ENCODE data around the gene JPH2.

The JPH2 gene

DNA sequence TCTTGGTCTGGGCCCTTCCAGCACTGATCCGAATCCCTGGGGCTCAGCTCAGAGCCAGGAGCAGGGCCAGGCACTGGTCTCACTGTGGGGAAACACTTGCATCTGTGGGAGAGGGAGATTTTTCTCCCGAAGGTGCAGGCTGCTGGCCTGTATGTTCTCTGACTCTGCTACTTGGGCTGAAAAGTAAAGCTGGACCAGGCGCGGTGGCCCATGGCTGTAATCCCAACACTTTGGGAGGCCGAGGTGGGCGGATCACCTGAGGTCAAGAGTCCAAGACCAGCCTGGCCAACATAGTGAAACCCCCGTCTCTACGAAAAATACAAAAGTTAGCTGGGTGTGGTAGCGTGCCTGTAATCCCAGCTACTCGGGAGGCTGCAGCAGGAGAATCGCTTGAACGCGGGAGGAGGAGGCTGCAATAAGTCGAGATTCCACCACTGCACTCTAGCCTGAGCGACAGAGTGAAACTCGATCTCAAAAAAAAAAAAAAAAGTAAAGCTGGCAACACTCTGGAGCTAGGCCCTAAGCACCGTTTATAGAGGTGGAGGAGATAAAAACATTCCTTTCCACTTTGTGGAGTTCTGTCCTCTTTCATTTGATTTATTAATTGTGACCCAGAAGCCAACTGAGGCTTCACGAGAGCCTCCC, 41.7 kb downstream of the JPH2 start:
- no peak for FAIRE-seq
- DNase-seq (ENCODE audit: insufficient read length): no peak
- TF ChIP-seq TAF1 (IDR thresholded peaks at IDR 0.05; ENCODE audit: borderline replicate concordance, low read depth, low read length): no peak
- no peak for TF ChIP-seq POLR2A (IDR thresholded peaks at IDR 0.05; ENCODE audit: low read depth, low read length)
- no peak for TF ChIP-seq POLR2AphosphoS5 (IDR thresholded peaks at IDR 0.05; ENCODE audit: low read depth, low read length)

DNA sequence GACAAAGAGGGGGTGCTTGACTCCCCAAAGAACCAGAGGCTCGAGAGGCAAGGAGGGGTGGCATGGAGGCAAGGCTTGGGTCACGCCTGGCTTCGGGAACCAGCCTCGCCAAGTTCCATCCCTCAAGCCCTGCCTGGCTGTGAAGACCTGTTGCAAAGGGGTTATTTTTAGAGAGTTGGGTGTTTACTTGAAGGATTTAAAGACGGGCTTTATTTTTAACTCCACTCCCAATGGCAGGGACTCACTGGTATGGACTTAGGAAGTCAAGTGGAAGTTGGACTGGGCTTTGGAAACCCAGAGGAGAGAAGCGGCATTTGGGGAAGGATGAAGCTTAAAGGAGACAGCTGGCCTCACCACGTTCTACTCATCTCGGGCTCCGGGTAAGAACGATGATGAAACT, 43.1 kb downstream of the JPH2 start:
- no peak for FAIRE-seq
- no peak for TF ChIP-seq POLR2AphosphoS5 (IDR thresholded peaks at IDR 0.05; ENCODE audit: low read depth, low read length)
- TF ChIP-seq TAF1 (IDR thresholded peaks at IDR 0.05; ENCODE audit: borderline replicate concordance, low read depth, low read length): no peak
- no peak for TF ChIP-seq POLR2A (IDR thresholded peaks at IDR 0.05; ENCODE audit: low read depth, low read length)
- no peak for DNase-seq (ENCODE audit: insufficient read length)

DNA sequence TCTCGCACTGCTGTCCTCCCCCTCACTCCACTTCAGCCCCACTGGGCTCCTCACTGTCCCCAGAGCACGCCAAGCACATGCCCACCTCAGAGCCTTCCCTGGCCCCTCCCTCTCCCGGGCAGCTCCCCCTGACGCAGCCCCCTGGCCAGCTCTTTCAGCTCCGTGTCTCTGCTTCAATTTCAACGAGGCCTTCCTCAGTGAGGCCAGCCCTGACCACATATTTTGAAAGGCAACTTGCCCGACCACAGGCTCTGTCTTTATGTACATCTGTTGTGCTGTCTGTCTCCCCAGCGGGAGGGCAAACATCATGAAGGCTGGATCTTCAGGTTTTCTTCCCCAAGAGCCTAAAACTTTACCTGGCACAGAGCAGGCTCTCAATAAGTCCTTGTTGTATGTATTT, 44.6 kb downstream of the JPH2 start:
- FAIRE-seq: no peak
- TF ChIP-seq TAF1 (IDR thresholded peaks at IDR 0.05; ENCODE audit: borderline replicate concordance, low read depth, low read length) (no peak), POLR2A (IDR thresholded peaks at IDR 0.05; ENCODE audit: low read depth, low read length) (no peak), POLR2AphosphoS5 (IDR thresholded peaks at IDR 0.05; ENCODE audit: low read depth, low read length) (no peak)

DNA sequence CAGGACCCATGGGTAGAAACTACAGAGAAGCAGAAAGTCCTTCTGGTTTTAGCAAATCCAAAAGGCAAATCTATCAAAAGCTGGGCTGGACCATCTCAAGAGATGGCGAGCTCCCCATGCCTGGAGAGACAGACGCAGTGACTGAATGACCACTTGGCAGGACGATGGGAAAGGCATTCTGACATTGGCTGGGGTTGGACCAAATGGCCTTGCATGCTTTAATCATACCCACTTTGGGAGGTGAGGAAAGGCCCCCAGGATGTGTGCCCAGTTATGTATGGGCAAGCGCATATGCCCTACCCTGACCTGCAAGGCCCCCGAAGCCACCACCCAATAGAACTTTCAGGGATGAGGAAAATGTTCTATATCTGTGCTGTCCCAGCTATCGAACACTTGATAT, 45.1 kb downstream of the JPH2 start:
- DNase-seq (ENCODE audit: insufficient read length) (no peak), FAIRE-seq (no peak)
- TF ChIP-seq POLR2A (IDR thresholded peaks at IDR 0.05; ENCODE audit: low read depth, low read length): no peak
- TF ChIP-seq POLR2AphosphoS5 (IDR thresholded peaks at IDR 0.05; ENCODE audit: low read depth, low read length): no peak
- TF ChIP-seq TAF1 (IDR thresholded peaks at IDR 0.05; ENCODE audit: borderline replicate concordance, low read depth, low read length): no peak

More for the DNA sequence above, 44.6 kb downstream of the JPH2 start:
- no peak for DNase-seq (ENCODE audit: insufficient read length)

DNA sequence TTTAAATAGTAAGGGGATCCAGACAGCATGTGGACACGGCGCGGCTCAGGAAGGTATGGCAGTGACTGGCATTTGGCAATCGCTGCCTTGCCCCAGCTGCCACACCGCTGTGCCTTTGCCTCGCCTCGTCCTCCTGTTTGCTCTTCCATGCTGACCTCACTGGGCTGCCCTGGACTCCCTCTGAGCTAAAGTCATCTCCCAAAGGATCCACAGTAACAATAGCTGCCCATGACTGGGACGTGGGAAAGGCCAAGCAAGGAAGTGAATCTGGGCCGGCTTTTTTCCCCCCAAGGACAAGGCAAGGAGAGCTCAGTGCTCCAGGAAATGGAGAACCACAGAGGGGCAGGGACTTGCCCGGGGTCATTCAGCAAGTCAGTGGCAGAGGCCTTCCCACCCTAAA, 48.1 kb downstream of the JPH2 start:
- FAIRE-seq: no peak
- no peak for DNase-seq (ENCODE audit: insufficient read length)
- TF ChIP-seq POLR2A (IDR thresholded peaks at IDR 0.05; ENCODE audit: low read depth, low read length): no peak
- no peak for TF ChIP-seq POLR2AphosphoS5 (IDR thresholded peaks at IDR 0.05; ENCODE audit: low read depth, low read length)
- TF ChIP-seq TAF1 (IDR thresholded peaks at IDR 0.05; ENCODE audit: borderline replicate concordance, low read depth, low read length): no peak

DNA sequence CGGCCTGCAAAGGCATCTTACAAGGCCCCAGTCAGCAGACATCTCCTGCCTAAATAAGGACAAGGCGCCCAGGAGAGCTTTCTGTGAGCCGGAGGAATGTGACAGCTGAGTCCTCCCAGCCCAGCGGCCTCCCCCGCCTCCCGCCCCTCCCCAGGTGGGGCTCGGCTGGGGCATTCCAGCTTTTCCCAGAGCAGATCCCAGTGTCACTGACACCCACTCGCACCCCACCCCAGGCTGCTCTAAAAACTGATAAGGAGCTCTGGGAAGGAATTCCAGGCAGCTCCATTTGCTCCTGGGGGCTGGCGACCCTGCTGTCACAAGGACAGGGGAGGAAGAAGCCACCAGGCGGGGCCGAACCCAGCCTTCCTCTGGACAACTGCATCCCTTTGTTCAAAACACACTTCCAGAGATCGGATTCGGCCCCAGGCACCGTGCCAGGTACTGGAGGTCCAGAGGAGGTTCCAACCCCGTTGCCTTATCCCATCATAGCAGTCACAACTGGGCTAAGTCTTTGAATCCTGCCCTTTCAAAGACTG, 49.7 kb downstream of the JPH2 start:
- DNase-seq (ENCODE audit: insufficient read length) (no peak), FAIRE-seq (no peak)
- no peak for TF ChIP-seq POLR2AphosphoS5 (IDR thresholded peaks at IDR 0.05; ENCODE audit: low read depth, low read length)
- no peak for TF ChIP-seq POLR2A (IDR thresholded peaks at IDR 0.05; ENCODE audit: low read depth, low read length)
- no peak for TF ChIP-seq TAF1 (IDR thresholded peaks at IDR 0.05; ENCODE audit: borderline replicate concordance, low read depth, low read length)

DNA sequence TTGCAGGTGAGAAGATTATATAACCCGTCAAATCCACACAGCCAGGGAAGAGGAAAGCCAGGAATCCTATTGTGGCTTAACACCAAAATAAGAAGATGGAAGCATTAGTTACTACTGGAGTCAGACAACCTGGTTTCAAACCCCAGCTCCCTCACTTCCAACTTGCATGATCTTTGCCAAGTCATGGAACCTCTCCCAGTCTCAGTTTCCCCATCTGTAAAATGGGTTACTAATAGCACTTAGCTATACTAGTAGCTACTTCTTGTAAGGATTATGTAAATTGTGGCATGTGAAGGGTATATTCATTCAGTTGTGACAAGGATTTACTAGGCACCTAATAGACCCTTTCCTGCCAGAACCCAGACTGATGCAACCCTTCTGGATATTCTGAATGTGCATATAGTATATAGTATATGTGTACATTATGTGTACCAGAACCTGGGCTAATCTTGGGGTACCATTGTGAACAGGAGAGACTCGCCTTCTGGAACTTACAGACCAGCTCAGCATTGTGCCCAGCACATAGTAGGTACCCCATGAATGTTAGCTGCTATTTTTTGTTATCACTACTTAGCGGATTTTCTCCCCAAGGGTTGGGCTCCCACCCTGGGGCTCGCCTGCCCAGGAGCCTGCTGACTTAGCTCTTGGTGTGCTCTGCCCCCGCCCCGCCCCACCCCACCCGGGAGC, 50.3 kb downstream of the JPH2 start:
- no peak for FAIRE-seq
- no peak for DNase-seq (ENCODE audit: insufficient read length)

DNA sequence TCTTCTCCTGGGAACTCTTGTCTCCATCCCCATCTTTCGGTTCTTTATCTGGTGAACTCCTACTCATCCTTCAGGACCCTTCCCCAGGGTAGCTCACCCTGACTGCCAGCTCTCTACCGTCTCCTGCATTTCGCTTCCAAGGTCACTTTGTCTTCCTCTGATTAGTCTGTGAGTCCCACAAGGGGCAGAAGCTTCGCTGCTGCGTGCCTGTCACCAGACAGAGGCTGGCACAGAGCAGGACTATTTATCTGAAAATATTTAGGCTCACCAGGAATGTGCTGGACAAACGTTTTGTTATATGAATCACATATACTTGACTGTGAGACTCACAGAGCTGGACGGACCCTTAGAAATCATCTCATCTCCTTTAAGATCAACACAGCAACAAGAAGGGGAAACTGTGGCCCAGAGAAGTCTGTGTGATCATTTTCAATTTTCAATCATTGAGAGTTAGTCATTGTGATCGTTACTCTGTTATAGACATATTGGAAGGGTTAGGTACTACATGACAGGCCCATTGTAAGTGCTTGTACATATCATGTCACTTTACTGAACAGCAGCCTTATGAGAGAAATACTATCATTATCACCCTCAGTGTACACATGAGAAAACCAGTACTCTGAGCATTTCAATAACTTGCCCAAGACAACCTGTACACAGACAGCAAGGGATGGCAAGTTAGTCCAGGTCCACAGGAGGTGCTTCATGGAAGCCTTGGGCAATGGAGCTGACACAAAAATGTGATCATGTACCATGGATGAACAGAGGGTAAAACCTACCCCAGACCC, 51.4 kb downstream of the JPH2 start:
- TF ChIP-seq POLR2A (IDR thresholded peaks at IDR 0.05; ENCODE audit: low read depth, low read length): no peak
- DNase-seq (ENCODE audit: insufficient read length) (no peak), FAIRE-seq (no peak)

More for the DNA sequence above, 50.3 kb downstream of the JPH2 start:
- TF ChIP-seq POLR2A (IDR thresholded peaks at IDR 0.05; ENCODE audit: low read depth, low read length): no peak
- no peak for TF ChIP-seq TAF1 (IDR thresholded peaks at IDR 0.05; ENCODE audit: borderline replicate concordance, low read depth, low read length)
- TF ChIP-seq POLR2AphosphoS5 (IDR thresholded peaks at IDR 0.05; ENCODE audit: low read depth, low read length): no peak

DNA sequence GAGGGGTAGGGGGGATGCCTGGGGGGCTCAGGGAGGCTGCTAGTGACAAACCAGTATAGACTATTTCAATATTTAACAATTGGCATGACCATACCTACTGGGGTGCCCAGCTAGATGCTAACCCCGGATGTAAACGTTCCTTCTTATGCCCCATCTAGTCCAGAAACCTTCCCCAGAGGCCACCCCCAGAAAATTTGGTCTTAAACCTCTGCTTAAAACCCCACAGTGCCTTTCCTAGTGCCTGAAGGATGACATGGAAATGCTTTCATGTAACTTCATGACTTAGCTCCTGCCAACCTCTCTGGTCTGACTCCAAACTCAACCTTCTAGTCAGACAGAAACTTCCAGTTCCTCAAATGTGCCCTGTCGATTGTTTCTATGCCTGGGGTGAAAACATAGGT, 52.0 kb downstream of the JPH2 start:
- DNase-seq (ENCODE audit: insufficient read length) (no peak), FAIRE-seq (peak; percentile 44)
- TF ChIP-seq POLR2AphosphoS5 (IDR thresholded peaks at IDR 0.05; ENCODE audit: low read depth, low read length): no peak
- TF ChIP-seq POLR2A (IDR thresholded peaks at IDR 0.05; ENCODE audit: low read depth, low read length): no peak
- TF ChIP-seq TAF1 (IDR thresholded peaks at IDR 0.05; ENCODE audit: borderline replicate concordance, low read depth, low read length): no peak

DNA sequence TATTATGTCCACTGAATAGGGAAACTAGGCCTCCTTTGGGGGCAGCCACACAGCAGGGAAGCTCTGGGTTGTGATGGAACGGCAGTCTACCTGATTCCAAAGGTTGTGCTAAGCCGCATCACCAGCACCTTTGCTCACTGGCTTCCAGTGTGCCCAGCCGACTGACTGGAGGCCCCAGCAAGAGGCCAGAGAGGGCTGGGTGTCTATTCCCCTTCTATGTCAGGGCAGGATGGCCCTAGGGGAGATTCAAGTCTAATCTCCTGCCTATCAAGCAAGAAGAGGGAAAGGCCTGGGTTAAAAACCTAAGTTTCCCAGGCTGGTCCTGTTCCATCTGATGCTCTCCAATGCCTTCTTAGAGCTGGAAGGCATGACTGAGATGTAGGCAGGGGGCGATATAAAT, 53.6 kb downstream of the JPH2 start:
- DNase-seq (ENCODE audit: insufficient read length): no peak
- FAIRE-seq: no peak
- TF ChIP-seq POLR2AphosphoS5 (IDR thresholded peaks at IDR 0.05; ENCODE audit: low read depth, low read length) (no peak), POLR2A (IDR thresholded peaks at IDR 0.05; ENCODE audit: low read depth, low read length) (no peak)

DNA sequence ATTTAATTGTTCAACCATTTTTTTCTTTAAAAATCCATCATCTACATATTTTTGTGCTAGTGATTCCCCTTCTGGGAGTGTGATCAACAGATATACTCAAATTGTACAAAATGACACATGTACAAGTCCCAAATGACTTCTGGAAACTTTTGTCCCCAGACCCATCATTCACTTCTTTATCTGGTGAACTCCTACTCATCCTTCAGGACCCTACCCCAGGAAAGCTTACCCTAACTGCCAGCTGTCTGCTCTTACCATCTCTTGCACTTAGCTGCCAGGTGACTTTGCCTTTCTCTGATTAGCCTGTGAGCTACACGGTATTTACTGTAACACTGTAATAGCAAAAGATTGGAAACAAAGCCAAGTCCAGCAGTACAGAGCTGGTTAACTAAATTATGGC, 55.3 kb downstream of the JPH2 start:
- FAIRE-seq (no peak), DNase-seq (ENCODE audit: insufficient read length) (no peak)
- TF ChIP-seq POLR2A (IDR thresholded peaks at IDR 0.05; ENCODE audit: low read depth, low read length) (no peak), TAF1 (IDR thresholded peaks at IDR 0.05; ENCODE audit: borderline replicate concordance, low read depth, low read length) (no peak), POLR2AphosphoS5 (IDR thresholded peaks at IDR 0.05; ENCODE audit: low read depth, low read length) (no peak)
